Measurements from ENCODE around the gene TCERG1. TPM values are rescaled to one million over a fixed set of nuclear protein-coding genes. Genes with fewer than 3 reads are reported as not detected.

TCERG1 gene
- total RNA-seq, 1 donor, result 42.0 TPM

DNA sequence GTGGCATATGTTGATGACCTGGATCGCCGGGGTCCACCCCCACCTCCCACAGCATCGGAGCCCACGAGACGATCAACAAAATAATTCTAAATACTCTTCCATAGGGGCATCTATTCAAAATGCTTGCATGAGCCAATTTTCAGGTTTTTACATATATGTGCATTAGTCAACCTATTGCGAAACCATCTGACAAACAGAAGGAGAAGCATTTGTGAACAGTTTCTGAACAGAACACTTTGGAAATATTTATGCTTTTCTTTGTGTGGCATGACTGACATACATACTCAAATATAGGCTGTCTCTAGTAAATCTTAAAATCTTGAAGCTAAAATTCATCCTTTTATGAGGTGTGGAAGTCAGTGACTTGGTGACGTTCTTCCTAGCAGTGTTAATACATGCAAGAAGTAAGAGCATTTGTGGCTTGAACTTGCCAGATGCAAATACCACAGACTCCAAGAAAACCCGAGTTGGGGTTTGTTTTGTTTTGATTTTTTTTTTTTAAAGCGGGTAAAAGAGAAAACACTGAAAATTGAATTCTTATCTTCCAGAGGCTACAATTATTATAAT is 63.5 kb downstream of the TCERG1 start:
- TF ChIP-seq, protein P1, sequence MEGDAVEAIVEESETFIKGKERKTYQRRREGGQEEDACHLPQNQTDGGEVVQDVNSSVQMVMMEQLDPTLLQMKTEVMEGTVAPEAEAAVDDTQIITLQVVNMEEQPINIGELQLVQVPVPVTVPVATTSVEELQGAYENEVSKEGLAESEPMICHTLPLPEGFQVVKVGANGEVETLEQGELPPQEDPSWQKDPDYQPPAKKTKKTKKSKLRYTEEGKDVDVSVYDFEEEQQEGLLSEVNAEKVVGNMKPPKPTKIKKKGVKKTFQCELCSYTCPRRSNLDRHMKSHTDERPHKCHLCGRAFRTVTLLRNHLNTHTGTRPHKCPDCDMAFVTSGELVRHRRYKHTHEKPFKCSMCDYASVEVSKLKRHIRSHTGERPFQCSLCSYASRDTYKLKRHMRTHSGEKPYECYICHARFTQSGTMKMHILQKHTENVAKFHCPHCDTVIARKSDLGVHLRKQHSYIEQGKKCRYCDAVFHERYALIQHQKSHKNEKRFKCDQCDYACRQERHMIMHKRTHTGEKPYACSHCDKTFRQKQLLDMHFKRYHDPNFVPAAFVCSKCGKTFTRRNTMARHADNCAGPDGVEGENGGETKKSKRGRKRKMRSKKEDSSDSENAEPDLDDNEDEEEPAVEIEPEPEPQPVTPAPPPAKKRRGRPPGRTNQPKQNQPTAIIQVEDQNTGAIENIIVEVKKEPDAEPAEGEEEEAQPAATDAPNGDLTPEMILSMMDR (IDR thresholded peaks at IDR 0.05; ENCODE audit: extremely low read depth, low read depth, low read length), result no peak
- Histone ChIP-seq H4K20me1 (ENCODE audit: insufficient read depth, low read length) (no peaks in the 10 kb centered on the region), H3K4me1 (ENCODE audit: insufficient read depth, low read length) (no peaks in the 10 kb centered on the region), H3K9me3 (ENCODE audit: low read depth, low read length) (no peaks in the 10 kb centered on the region), H3K36me3 (ENCODE audit: insufficient read depth, low read length) (peaks cover 47% of the 10 kb centered on the region), H3K27me3 (ENCODE audit: insufficient read depth, low read length) (no peaks in the 10 kb centered on the region), H3K27ac (ENCODE audit: low read depth, low read length) (no peak overlapping the region), H3K79me2 (ENCODE audit: insufficient read depth, low read length) (no peaks in the 10 kb centered on the region), H2AFZ (ENCODE audit: low read length) (no peak overlapping the region), H3K4me3 (ENCODE audit: insufficient read depth, low read length) (no peak overlapping the region), H3K4me2 (ENCODE audit: insufficient read depth, low read length) (no peak overlapping the region)
- DNase-seq (ENCODE audit: insufficient read length, low spot score, missing footprints), result no peak

DNA sequence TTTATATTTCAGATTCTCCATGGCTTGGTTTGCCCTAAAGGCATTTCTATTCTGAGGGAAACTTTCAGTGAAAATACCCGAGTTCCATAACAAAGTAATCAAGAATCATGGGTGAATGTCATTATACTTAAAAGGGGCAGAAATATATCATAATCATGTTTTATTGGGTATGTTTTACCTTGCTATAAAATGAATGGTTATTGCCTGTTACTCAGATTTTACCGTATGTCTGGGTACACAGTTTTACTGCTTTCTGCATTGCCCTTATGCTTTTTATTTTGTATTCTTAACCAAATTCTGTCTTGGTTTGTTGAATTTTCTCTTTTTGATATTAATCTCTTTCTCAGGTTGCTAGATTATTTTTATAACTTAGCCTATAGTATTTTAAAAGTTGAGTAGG is 66.3 kb downstream of the TCERG1 start:
- Histone ChIP-seq H3K4me1 (ENCODE audit: insufficient read depth, low read length) (no peaks in the 10 kb centered on the region), H3K36me3 (ENCODE audit: insufficient read depth, low read length) (peaks cover 26% of the 10 kb centered on the region), H4K20me1 (ENCODE audit: insufficient read depth, low read length) (no peaks in the 10 kb centered on the region), H3K4me3 (ENCODE audit: insufficient read depth, low read length) (no peak overlapping the region), H2AFZ (ENCODE audit: low read length) (no peak overlapping the region), H3K9me3 (ENCODE audit: low read depth, low read length) (no peaks in the 10 kb centered on the region), H3K27ac (ENCODE audit: low read depth, low read length) (no peak overlapping the region), H3K4me2 (ENCODE audit: insufficient read depth, low read length) (no peak overlapping the region), H3K79me2 (ENCODE audit: insufficient read depth, low read length) (no peaks in the 10 kb centered on the region), H3K27me3 (ENCODE audit: insufficient read depth, low read length) (no peaks in the 10 kb centered on the region)
- DNase-seq (ENCODE audit: insufficient read length, low spot score, missing footprints), result no peak
- TF ChIP-seq, protein P1 (IDR thresholded peaks at IDR 0.05; ENCODE audit: extremely low read depth, low read depth, low read length), result no peak

DNA sequence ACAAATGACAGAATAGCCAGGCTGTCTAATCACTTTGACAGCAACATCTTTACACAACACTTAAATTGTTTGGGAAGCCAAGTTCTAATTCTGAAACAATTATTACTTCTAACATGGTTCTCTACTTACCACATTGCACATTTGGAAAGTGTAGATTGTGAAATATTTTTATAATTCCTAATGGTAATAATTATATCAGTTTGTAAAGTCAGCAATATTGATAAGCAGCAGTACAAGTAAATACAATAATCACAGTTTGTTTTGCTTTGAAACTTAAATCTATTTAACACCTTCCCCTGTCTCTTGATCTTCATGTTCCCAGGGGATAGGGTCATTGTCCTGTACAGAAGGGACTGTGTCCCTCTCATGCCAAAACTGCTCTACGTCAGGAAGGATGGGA is 67.4 kb downstream of the TCERG1 start:
- H4K20me1 ChIP-seq (ENCODE audit: insufficient read depth, low read length), result no peaks in the 10 kb centered on the region
- H3K9me3 ChIP-seq (ENCODE audit: low read depth, low read length), result no peaks in the 10 kb centered on the region
- no peaks in the 10 kb centered on the region for H3K4me1 ChIP-seq (ENCODE audit: insufficient read depth, low read length)
- no peak overlapping the region for H3K27ac ChIP-seq (ENCODE audit: low read depth, low read length)
- H3K4me2 ChIP-seq (ENCODE audit: insufficient read depth, low read length), result no peak overlapping the region
- peaks cover 21% of the 10 kb centered on the region for H3K36me3 ChIP-seq (ENCODE audit: insufficient read depth, low read length)
- no peak for DNase-seq (ENCODE audit: insufficient read length, low spot score, missing footprints)
- H3K4me3 ChIP-seq (ENCODE audit: insufficient read depth, low read length), result no peak overlapping the region
- no peak overlapping the region for H2AFZ ChIP-seq (ENCODE audit: low read length)
- TF ChIP-seq, protein P1 (IDR thresholded peaks at IDR 0.05; ENCODE audit: extremely low read depth, low read depth, low read length), result no peak
- H3K27me3 ChIP-seq (ENCODE audit: insufficient read depth, low read length), result no peaks in the 10 kb centered on the region
- H3K79me2 ChIP-seq (ENCODE audit: insufficient read depth, low read length), result no peaks in the 10 kb centered on the region

DNA sequence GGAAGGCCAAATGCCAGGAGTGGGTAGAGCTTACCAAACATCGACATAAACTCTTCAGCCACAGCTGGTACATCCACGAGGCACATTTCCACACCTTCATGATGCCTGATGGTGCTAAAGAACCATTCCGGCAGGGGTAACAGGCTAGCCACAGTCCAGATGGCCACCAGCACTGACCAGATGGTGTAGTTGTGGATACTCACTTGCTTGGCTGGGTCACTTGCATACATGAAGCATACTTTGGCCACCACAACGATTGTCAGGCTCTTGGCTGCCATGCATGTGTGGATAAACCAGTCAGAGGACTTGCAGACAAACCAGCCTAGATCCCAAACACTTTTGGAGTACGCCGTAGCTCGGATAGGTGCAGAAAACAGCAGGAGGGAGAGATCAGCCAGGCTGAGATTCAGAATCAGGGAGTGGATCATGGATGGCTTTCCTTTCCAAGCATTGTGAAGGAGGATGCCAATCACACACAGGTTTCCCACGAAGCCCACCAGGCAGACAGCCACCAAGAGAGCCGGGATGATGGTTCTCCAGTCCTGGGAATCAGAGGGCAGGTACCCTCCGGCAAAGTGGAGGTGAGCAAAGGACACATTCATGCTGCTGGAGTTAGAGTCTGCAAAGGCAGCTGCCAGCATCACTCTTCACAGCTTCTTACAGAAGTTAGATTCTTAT is 68.5 kb downstream of the TCERG1 start:
- TF ChIP-seq, protein P1 (IDR thresholded peaks at IDR 0.05; ENCODE audit: extremely low read depth, low read depth, low read length), result no peak
- H3K9me3 ChIP-seq (ENCODE audit: low read depth, low read length), result no peaks in the 10 kb centered on the region
- H3K27me3 ChIP-seq (ENCODE audit: insufficient read depth, low read length), result no peaks in the 10 kb centered on the region
- H3K79me2 ChIP-seq (ENCODE audit: insufficient read depth, low read length), result no peaks in the 10 kb centered on the region
- no peaks in the 10 kb centered on the region for H4K20me1 ChIP-seq (ENCODE audit: insufficient read depth, low read length)
- H3K4me3 ChIP-seq (ENCODE audit: insufficient read depth, low read length), result no peak overlapping the region
- no peak for DNase-seq (ENCODE audit: insufficient read length, low spot score, missing footprints)
- H3K4me1 ChIP-seq (ENCODE audit: insufficient read depth, low read length), result peaks cover 2% of the 10 kb centered on the region
- H3K27ac ChIP-seq (ENCODE audit: low read depth, low read length), result no peak overlapping the region
- no peak overlapping the region for H2AFZ ChIP-seq (ENCODE audit: low read length)
- no peak overlapping the region for H3K4me2 ChIP-seq (ENCODE audit: insufficient read depth, low read length)
- H3K36me3 ChIP-seq (ENCODE audit: insufficient read depth, low read length), result peaks cover 11% of the 10 kb centered on the region
